ENCODE results near the gene SH3GLB1. TPM values are rescaled to one million over a fixed set of nuclear protein-coding genes. Genes with fewer than 3 reads are reported as not detected.

The SH3GLB1 gene
- total and polyA plus RNA-seq, 2 of the 8 experiments (the other 6 are each of a cell fraction or from before 2014, with no cell fraction given): 7.7 to 43.1 TPM

- CTCF ChIA-PET (ENCODE audit: partially characterized antibody): interaction anchor here (0.7 to 2.1 kb wide), 4 partner anchors 8 to 200 kb away, joined by 3 to 5 read pairs (median 3); no protein-coding TSS in a partner anchor
- Histone ChIP-seq H2BK20ac (ENCODE audit: low read length) (no peak overlapping the region), H3K9me3 (ENCODE audit: insufficient read depth in 2 of 2, low read depth in 1 of 2, low read length in 1 of 2) (no peaks in the 10 kb centered on the region), H4K91ac (replicated peaks; ENCODE audit: insufficient read length, low read length) (no peak overlapping the region), H4K8ac (ENCODE audit: extremely low read depth, insufficient read depth, low read length) (no peak overlapping the region), H3K4me3 (ENCODE audit: extremely low read depth in 1 of 4, insufficient read depth in 2 of 4, low read depth in 3 of 4, low read length in 4 of 4) (no peak overlapping the region), H3K4me1 (replicated peaks in 1 of 4; ENCODE audit: control insufficient read depth in 3 of 4, insufficient read depth in 4 of 4, low read length in 3 of 4) (peaks cover 0 to 7% (median 3%) of the 10 kb centered on the region in 4 experiments; a peak in 4 of 7 replicates), H2BK12ac (ENCODE audit: low read depth, low read length) (no peak overlapping the region), H2BK15ac (ENCODE audit: low read length) (no peak overlapping the region), H2BK120ac (replicated peaks; ENCODE audit: low read depth, low read length) (no peak overlapping the region), H3K23me2 (ENCODE audit: low read depth, low read length) (peaks cover 10% of the 10 kb centered on the region), H3K4me2 (ENCODE audit: insufficient read depth in 1 of 2, low read depth in 2 of 2, low read length in 2 of 2) (no peak overlapping the region), H3K4ac (replicated peaks; ENCODE audit: insufficient read length, low read depth, low read length) (no peak overlapping the region), H4K20me1 (replicated peaks in 1 of 2; ENCODE audit: control insufficient read depth in 1 of 2, insufficient read depth in 2 of 2, low read length in 2 of 2) (no peaks in the 10 kb centered on the region), H3K36me3 (ENCODE audit: control insufficient read depth in 2 of 4, insufficient read depth in 4 of 4, low read length in 3 of 4) (no peaks in the 10 kb centered on the region), H3K18ac (ENCODE audit: extremely low read depth, low read length) (no peak overlapping the region), H2BK5ac (ENCODE audit: low read depth, low read length) (no peak overlapping the region), H3K9ac (replicated peaks in 1 of 4; ENCODE audit: extremely low read depth in 1 of 4, low read depth in 3 of 4, low read length in 3 of 4) (no peak overlapping the region), H3K27me3 (replicated peaks in 1 of 4; ENCODE audit: control insufficient read depth in 3 of 4, extremely low read depth in 1 of 4, insufficient read depth in 3 of 4, low read length in 3 of 4) (no peaks in the 10 kb centered on the region; a peak in 1 of 7 replicates), H3K79me2 (ENCODE audit: control insufficient read depth in 1 of 2, insufficient read depth in 2 of 2, low read length in 2 of 2) (peaks cover 0 to 12% of the 10 kb centered on the region in 2 experiments; a peak in 2 of 4 replicates), H3K23ac (ENCODE audit: insufficient read length) (no peak overlapping the region), H4K5ac (ENCODE audit: insufficient read length, low read depth, low read length) (no peak overlapping the region), H3K56ac (replicated peaks; ENCODE audit: insufficient read length, low read depth, low read length) (no peak overlapping the region), H2AK5ac (ENCODE audit: low read depth, low read length) (no peak overlapping the region), H3K27ac (ENCODE audit: low read depth, low read length) (no peak overlapping the region), H2AFZ (ENCODE audit: low read length) (no peak overlapping the region), H3K79me1 (ENCODE audit: low read depth, low read length) (no peaks in the 10 kb centered on the region), H3K14ac (ENCODE audit: insufficient read length) (no peak overlapping the region)
- 83% methylated on average over 1 of the region's 1 CpG; no CpG with 5 or more reads in 1 of the 2 experiments for WGBS, 2 experiments (ENCODE audit: extremely low coverage in 1 of 2, insufficient coverage in 1 of 2, insufficient read length in 1 of 2, insufficient replicate concordance in 2 of 2, low coverage in 1 of 2, low lambda C conversion rate in 2 of 2, missing lambda C conversion rate in 1 of 2)
- DNase-seq (ENCODE audit: low read depth in 1 of 2, low spot score in 2 of 2) (no peak), FAIRE-seq (no peak)
- POLR2A ChIA-PET (ENCODE audit: partially characterized antibody): no interaction called here
- TF ChIP-seq CBX5 (IDR thresholded peaks at IDR 0.05; ENCODE audit: low read depth, low read length): no peak
- no peak for TF ChIP-seq NRF1 (IDR thresholded peaks at IDR 0.05; ENCODE audit: low read depth, low read length)
- no peak for TF ChIP-seq KDM4A (IDR thresholded peaks at IDR 0.05; ENCODE audit: low read depth, low read length, severe bottlenecking)
- no peak for TF ChIP-seq POLR2AphosphoS5 (IDR thresholded peaks at IDR 0.05; ENCODE audit: low read depth, low read length)
- TF ChIP-seq CBX8 (IDR thresholded peaks at IDR 0.05; ENCODE audit: borderline replicate concordance, low read depth, low read length): no peak
- no peak for TF ChIP-seq RXRA (IDR thresholded peaks at IDR 0.05; ENCODE audit: insufficient read depth, low read depth, low read length)
- TF ChIP-seq JUN (IDR thresholded peaks at IDR 0.05; ENCODE audit: low read depth, low read length): no peak
- TF ChIP-seq CTBP2 (IDR thresholded peaks at IDR 0.05; ENCODE audit: borderline replicate concordance, insufficient read depth, insufficient read length, low read length): no peak
- no peak for TF ChIP-seq SIN3A (conservative IDR thresholded peaks at IDR 0.05 in 1 of 2, IDR thresholded peaks at IDR 0.05 in 1 of 2; ENCODE audit: low read depth in 1 of 2, low read length in 2 of 2)
- no peak for TF ChIP-seq YY1 (IDR thresholded peaks at IDR 0.05; ENCODE audit: low read depth, low read length)
- TF ChIP-seq TBP (IDR thresholded peaks at IDR 0.05; ENCODE audit: low read depth, low read length): no peak
- TF ChIP-seq HDAC6 (IDR thresholded peaks at IDR 0.05; ENCODE audit: low read depth, low read length): no peak
- no peak for TF ChIP-seq EP300 (IDR thresholded peaks at IDR 0.05; ENCODE audit: borderline replicate concordance in 1 of 2, low read depth in 2 of 2, low read length in 2 of 2)
- TF ChIP-seq TAF1 (IDR thresholded peaks at IDR 0.05; ENCODE audit: low read depth, low read length): no peak
These were observed 2.6 kb upstream of the SH3GLB1 start for GRCh38 chr1:86701731-86702130.
